ENCODE measurements around the gene DENND5B.

- TF ChIP-seq POLR2AphosphoS5 (IDR thresholded peaks at IDR 0.05) (no peak), CTCF (IDR thresholded peaks at IDR 0.05) (no peak), POLR2A (IDR thresholded peaks at IDR 0.05) (no peak), EP300 (IDR thresholded peaks at IDR 0.05) (no peak)
Measured at GRCh38 chr12:31618228-31619025, 27.5 kb upstream of the DENND5B start.

Data from stomach (tissue), 4 donors.